ENCODE measurements around the gene GXYLT2. TPM values are rescaled to one million over a fixed set of nuclear protein-coding genes. Genes with fewer than 3 reads are reported as not detected.

GXYLT2 gene
- total and polyA plus RNA-seq, 2 of the 13 experiments (the other 11 are each of a cell fraction or from before 2014, with no cell fraction given), result 4.3 to 6.9 TPM

- TF ChIP-seq CEBPZ (IDR thresholded peaks at IDR 0.05; ENCODE audit: low read length) (no peak), PRMT3 (CRISPR knock-in tag; IDR thresholded peaks at IDR 0.05; ENCODE audit: borderline replicate concordance, low read depth) (no peak), KLF13 (CRISPR knock-in tag; IDR thresholded peaks at IDR 0.05) (no peak), POLR2A (IDR thresholded peaks at IDR 0.05; ENCODE audit: insufficient read depth in 1 of 2, low read depth in 2 of 2, low read length in 2 of 2) (no peak), ZNF816 (CRISPR knock-in tag; IDR thresholded peaks at IDR 0.05; ENCODE audit: borderline replicate concordance) (no peak), FOXA1 (IDR thresholded peaks at IDR 0.05) (no peak), FOXA1 (CRISPR knock-in tag; IDR thresholded peaks at IDR 0.05) (no peak), SRSF4 (IDR thresholded peaks at IDR 0.05; ENCODE audit: low read depth, low read length, poor library complexity, severe bottlenecking) (no peak), ZNF709 (CRISPR knock-in tag; IDR thresholded peaks at IDR 0.05) (no peak), ZNF674 (CRISPR knock-in tag; IDR thresholded peaks at IDR 0.05; ENCODE audit: low read depth) (no peak)
Measured at GRCh38 chr3:72995337-72995736, 107.5 kb downstream of the GXYLT2 start (continued).

GRCh38 chr3:72996121-72996472 lies 108.3 kb downstream of the GXYLT2 start:
- intact Hi-C loops (cut with micrococcal nuclease; ENCODE audit: unreplicated experiment), result loop anchor here (2.0 to 5.0 kb wide), 4 partner anchors 29 to 109 kb away; partner anchors contain the start of gene GXYLT2
- 0 out of 2 replicates have a peak, but pooled peaks have one; percentile 50 for TF ChIP-seq ZNF224 (CRISPR knock-in tag; IDR thresholded peaks at IDR 0.05)
- TF ChIP-seq BRCA1 (CRISPR knock-in tag; IDR thresholded peaks at IDR 0.05), result no peak
- no peak for TF ChIP-seq CCDC6 (CRISPR knock-in tag; IDR thresholded peaks at IDR 0.05)
- peak; percentile 69 for TF ChIP-seq ZNF770 (CRISPR knock-in tag; IDR thresholded peaks at IDR 0.05)
- no peak for TF ChIP-seq GLMP (CRISPR knock-in tag; IDR thresholded peaks at IDR 0.05; ENCODE audit: borderline replicate concordance)
- TF ChIP-seq DNMT3B (CRISPR knock-in tag; conservative IDR thresholded peaks at IDR 0.05), result no peak
- no peak for TF ChIP-seq ZNF33B (CRISPR knock-in tag; IDR thresholded peaks at IDR 0.05)
- TF ChIP-seq ZNF253 (CRISPR knock-in tag; IDR thresholded peaks at IDR 0.05; ENCODE audit: borderline replicate concordance), result no peak
- peak; percentile 80; the same call in 1 of the 2 replicates for TF ChIP-seq NRL (CRISPR knock-in tag; IDR thresholded peaks at IDR 0.05; ENCODE audit: borderline replicate concordance)

More at GRCh38 chr3:72996121-72996472, 108.3 kb downstream of the GXYLT2 start:
- CTCF ChIA-PET (ENCODE audit: low intra/inter-chr PET ratio, low total read pairs), result interaction anchor here (3.9 kb wide), 1 partner anchor 57 kb away, joined by 31 read pairs; no protein-coding TSS in a partner anchor
- peaks cover 40% of the 10 kb centered on the region for H4K20me1 ChIP-seq (ENCODE audit: insufficient read depth, low read length)
- DNase-seq (ENCODE audit: low spot score), result no peak
- FAIRE-seq, result no peak
- no peaks in the 10 kb centered on the region for H3K9me3 ChIP-seq (ENCODE audit: low read length)
- BruUV-seq (replicated peaks), result TSS peak; percentile 90
- POLR2A ChIA-PET, result interaction anchor here (0.6 to 2.6 kb wide), 8 partner anchors 13 to 63 kb away, joined by 3 to 26 read pairs (median 5); no protein-coding TSS in a partner anchor
- peaks cover 40% of the 10 kb centered on the region for H3K4me1 ChIP-seq (ENCODE audit: insufficient read depth, low read length)
- H3K79me2 ChIP-seq (ENCODE audit: insufficient read depth, low read length), result peaks cover 40% of the 10 kb centered on the region
- H3K36me3 ChIP-seq (replicated peaks in 1 of 2; ENCODE audit: control insufficient read depth in 1 of 2, insufficient read depth in 2 of 2, low read length in 2 of 2), result peaks cover 3 to 9% of the 10 kb centered on the region in 2 experiments; a peak in 4 of 5 replicates
- WGBS (ENCODE audit: low lambda C conversion rate), result 85% methylated on average over 20 of the region's 20 CpGs
- peak overlapping the region; percentile 93 for H3K9ac ChIP-seq (ENCODE audit: insufficient read depth, low read depth, low read length)
- no peak for ATAC-seq
- H3K4me2 ChIP-seq (ENCODE audit: low read depth, low read length), result peak overlapping the region; percentile 86
- peak overlapping the region; percentile 70 for H2AFZ ChIP-seq (ENCODE audit: low read length)
- in situ Hi-C loops (cut with HindIII; ENCODE audit: extremely low pct_ligation_motif_present, low pct_unique_long_range_greater_than_20kb), result no loop called here
- peak overlapping the region; percentile 89 for H3K27ac ChIP-seq (ENCODE audit: extremely low read length, insufficient read depth, low read length)
- H3K27me3 ChIP-seq (ENCODE audit: control insufficient read depth in 1 of 2, insufficient read depth in 2 of 2, low read length in 2 of 2), result no peaks in the 10 kb centered on the region; a peak in 1 of 5 replicates
- peak overlapping the region; percentile 80 to 99 (median 94) for H3K4me3 ChIP-seq (replicated peaks in 1 of 3; ENCODE audit: insufficient read depth in 1 of 3, low read depth in 2 of 3, low read length in 3 of 3)

All from HepG2 (cell line).